ENCODE measurements around the gene NAALADL2. TPM values are rescaled to one million over a fixed set of nuclear protein-coding genes. Genes with fewer than 3 reads are reported as not detected.

Gene NAALADL2
- polyA plus RNA-seq, 3 donors, result not detected

GRCh38 chr3:175238801-175239200 lies 379.7 kb downstream of the NAALADL2 start:
- Mint-ChIP-seq H3K4me1 (no peaks in the 10 kb centered on the region), H3K9me3 (peaks cover 0 to 9% (median 4%) of the 10 kb centered on the region in 7 donors), H3K27ac (no peak overlapping the region), H3K4me3 (no peak overlapping the region), H3K36me3 (no peaks in the 10 kb centered on the region), H3K27me3 (ENCODE audit: low read depth in 3 of 3) (peaks cover 0 to 1% (median 0%) of the 10 kb centered on the region in 3 donors)
- Histone ChIP-seq H3K79me2 (ENCODE audit: insufficient read depth, low read length) (no peaks in the 10 kb centered on the region), H4K20me1 (ENCODE audit: insufficient read depth, low read length) (no peaks in the 10 kb centered on the region), H3K36me3 (replicated peaks in 1 of 2; ENCODE audit: control insufficient read depth in 1 of 2, insufficient read depth in 2 of 2, low read length in 2 of 2) (no peaks in the 10 kb centered on the region), H2AFZ (ENCODE audit: insufficient read depth, low read depth, low read length, poor library complexity, severe bottlenecking) (no peak overlapping the region), H3K9ac (ENCODE audit: insufficient read depth, low read length, poor library complexity, severe bottlenecking) (no peak overlapping the region), H3K9me3 (replicated peaks in 1 of 2; ENCODE audit: control insufficient read depth in 1 of 2, insufficient read depth in 1 of 2, low read length in 2 of 2) (no peaks in the 10 kb centered on the region), H3K4me3 (replicated peaks in 1 of 3; ENCODE audit: low read depth in 2 of 3, low read length in 3 of 3) (no peak overlapping the region), H3K27ac (ENCODE audit: low read depth in 1 of 2, low read length in 2 of 2) (no peak overlapping the region), H3K27me3 (ENCODE audit: control insufficient read depth in 2 of 2, insufficient read depth in 2 of 2, low read length in 2 of 2) (no peaks in the 10 kb centered on the region), H3K4me2 (replicated peaks; ENCODE audit: extremely low read depth, low read length, poor library complexity, severe bottlenecking) (no peak overlapping the region), H3K4me1 (ENCODE audit: control insufficient read depth in 1 of 2, insufficient read depth in 2 of 2, low read length in 2 of 2) (no peaks in the 10 kb centered on the region)
- TF ChIP-seq, protein P1, sequence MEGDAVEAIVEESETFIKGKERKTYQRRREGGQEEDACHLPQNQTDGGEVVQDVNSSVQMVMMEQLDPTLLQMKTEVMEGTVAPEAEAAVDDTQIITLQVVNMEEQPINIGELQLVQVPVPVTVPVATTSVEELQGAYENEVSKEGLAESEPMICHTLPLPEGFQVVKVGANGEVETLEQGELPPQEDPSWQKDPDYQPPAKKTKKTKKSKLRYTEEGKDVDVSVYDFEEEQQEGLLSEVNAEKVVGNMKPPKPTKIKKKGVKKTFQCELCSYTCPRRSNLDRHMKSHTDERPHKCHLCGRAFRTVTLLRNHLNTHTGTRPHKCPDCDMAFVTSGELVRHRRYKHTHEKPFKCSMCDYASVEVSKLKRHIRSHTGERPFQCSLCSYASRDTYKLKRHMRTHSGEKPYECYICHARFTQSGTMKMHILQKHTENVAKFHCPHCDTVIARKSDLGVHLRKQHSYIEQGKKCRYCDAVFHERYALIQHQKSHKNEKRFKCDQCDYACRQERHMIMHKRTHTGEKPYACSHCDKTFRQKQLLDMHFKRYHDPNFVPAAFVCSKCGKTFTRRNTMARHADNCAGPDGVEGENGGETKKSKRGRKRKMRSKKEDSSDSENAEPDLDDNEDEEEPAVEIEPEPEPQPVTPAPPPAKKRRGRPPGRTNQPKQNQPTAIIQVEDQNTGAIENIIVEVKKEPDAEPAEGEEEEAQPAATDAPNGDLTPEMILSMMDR (IDR thresholded peaks at IDR 0.05), result no peak
- WGBS (ENCODE audit: insufficient coverage), result no CpG with 5 or more reads among the region's 3 CpGs
- DNase-seq, result no peak
- intact Hi-C loops (cut with micrococcal nuclease), result no loop called here

GRCh38 chr3:175240921-175241320 lies 381.8 kb downstream of the NAALADL2 start:
- Histone ChIP-seq H3K9ac (ENCODE audit: insufficient read depth, low read length, poor library complexity, severe bottlenecking) (no peak overlapping the region), H4K20me1 (ENCODE audit: insufficient read depth, low read length) (no peaks in the 10 kb centered on the region), H2AFZ (ENCODE audit: insufficient read depth, low read depth, low read length, poor library complexity, severe bottlenecking) (no peak overlapping the region), H3K4me3 (replicated peaks in 1 of 3; ENCODE audit: low read depth in 2 of 3, low read length in 3 of 3) (no peak overlapping the region), H3K27me3 (ENCODE audit: control insufficient read depth in 2 of 2, insufficient read depth in 2 of 2, low read length in 2 of 2) (no peaks in the 10 kb centered on the region), H3K27ac (ENCODE audit: low read depth in 1 of 2, low read length in 2 of 2) (no peak overlapping the region), H3K79me2 (ENCODE audit: insufficient read depth, low read length) (no peaks in the 10 kb centered on the region), H3K4me2 (replicated peaks; ENCODE audit: extremely low read depth, low read length, poor library complexity, severe bottlenecking) (no peak overlapping the region), H3K36me3 (replicated peaks in 1 of 2; ENCODE audit: control insufficient read depth in 1 of 2, insufficient read depth in 2 of 2, low read length in 2 of 2) (no peaks in the 10 kb centered on the region), H3K4me1 (ENCODE audit: control insufficient read depth in 1 of 2, insufficient read depth in 2 of 2, low read length in 2 of 2) (no peaks in the 10 kb centered on the region), H3K9me3 (replicated peaks in 1 of 2; ENCODE audit: control insufficient read depth in 1 of 2, insufficient read depth in 1 of 2, low read length in 2 of 2) (no peaks in the 10 kb centered on the region)
- Mint-ChIP-seq H3K36me3 (no peaks in the 10 kb centered on the region), H3K27me3 (ENCODE audit: low read depth in 3 of 3) (peaks cover 0 to 1% (median 0%) of the 10 kb centered on the region in 3 donors), H3K27ac (no peak overlapping the region), H3K9me3 (peaks cover 0 to 6% (median 4%) of the 10 kb centered on the region in 7 donors), H3K4me1 (no peaks in the 10 kb centered on the region), H3K4me3 (no peak overlapping the region)
- no peak for DNase-seq
- intact Hi-C loops (cut with micrococcal nuclease), result no loop called here
- TF ChIP-seq, protein P1 (IDR thresholded peaks at IDR 0.05), result no peak
- no CpG with 5 or more reads among the region's 2 CpGs for WGBS (ENCODE audit: insufficient coverage)

All from CD14-positive monocyte (primary cell).